Adipose tissue (tissue), 3 donors: ENCODE results near the gene IRF2BP2. TPM values are rescaled to one million over a fixed set of nuclear protein-coding genes. Genes with fewer than 3 reads are reported as not detected.

Experiments
- H3K27ac ChIP-seq: one replicate; pipeline ENCODE4 v1.5.1; 2013; ENCODE audit warnings: low read depth, low read length
- WGBS, 3 donors: extraction: QIAGEN DNeasy Blood & Tissue Kit; methylation state at CpG; one replicate each; pipeline ENCODE4 v1.1.7; 2013; 5-methylcytosine and 5-hydroxymethylcytosine counted together
- polyA plus RNA-seq, 3 donors: library from polyadenylated mRNA; stranded (reverse); fragments of 200-250 nt; gene quantifications; one replicate each; pipeline ENCODE4 v1.2.3, GENCODE V29; 2013
- donor health status: healthy with polysubstance abuse.
- donor health status: Bipolar disorder and iron deficiency.
- donor health status: healthy.

Gene IRF2BP2
- polyA plus RNA-seq, 3 donors = 51.2 to 135 (median 51.5) TPM

- H3K27ac ChIP-seq = no peak overlapping the region
- WGBS, 3 donors = 83 to 97% (median 93%) methylated on average over 5 of the region's 5 CpGs
Observed at GRCh38 chr1:234592240-234592639, 17.7 kb downstream of the IRF2BP2 start.

DNA sequence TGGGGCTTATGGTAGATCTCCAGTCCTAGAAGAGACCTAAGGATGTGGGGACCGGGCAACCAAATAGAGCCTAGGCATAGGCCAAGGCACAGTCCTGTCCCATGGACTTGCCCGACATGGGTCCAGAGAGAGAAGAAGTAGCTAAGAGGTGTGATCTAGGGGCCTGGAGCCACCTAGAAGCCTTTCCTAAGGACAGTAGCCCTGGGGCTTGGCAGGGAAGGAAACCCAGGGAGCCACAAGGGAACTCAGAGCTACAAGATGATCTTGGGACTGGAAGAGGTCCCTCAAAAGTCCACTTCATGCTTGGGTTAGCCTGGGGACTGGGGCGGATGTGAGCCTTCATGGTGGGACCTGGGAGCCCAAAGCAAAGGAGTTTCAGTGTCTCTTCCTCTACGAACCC, 18.8 kb downstream of the IRF2BP2 start:
- 89 to 99% (median 94%) methylated on average over 4 of the region's 4 CpGs for WGBS, 3 donors
- H3K27ac ChIP-seq = no peak overlapping the region

- no peak overlapping the region for H3K27ac ChIP-seq
- WGBS, 3 donors = 77 to 91% (median 91%) methylated on average over 7 of the region's 7 CpGs
Observed at GRCh38 chr1:234589854-234590620, 19.9 kb downstream of the IRF2BP2 start.

DNA sequence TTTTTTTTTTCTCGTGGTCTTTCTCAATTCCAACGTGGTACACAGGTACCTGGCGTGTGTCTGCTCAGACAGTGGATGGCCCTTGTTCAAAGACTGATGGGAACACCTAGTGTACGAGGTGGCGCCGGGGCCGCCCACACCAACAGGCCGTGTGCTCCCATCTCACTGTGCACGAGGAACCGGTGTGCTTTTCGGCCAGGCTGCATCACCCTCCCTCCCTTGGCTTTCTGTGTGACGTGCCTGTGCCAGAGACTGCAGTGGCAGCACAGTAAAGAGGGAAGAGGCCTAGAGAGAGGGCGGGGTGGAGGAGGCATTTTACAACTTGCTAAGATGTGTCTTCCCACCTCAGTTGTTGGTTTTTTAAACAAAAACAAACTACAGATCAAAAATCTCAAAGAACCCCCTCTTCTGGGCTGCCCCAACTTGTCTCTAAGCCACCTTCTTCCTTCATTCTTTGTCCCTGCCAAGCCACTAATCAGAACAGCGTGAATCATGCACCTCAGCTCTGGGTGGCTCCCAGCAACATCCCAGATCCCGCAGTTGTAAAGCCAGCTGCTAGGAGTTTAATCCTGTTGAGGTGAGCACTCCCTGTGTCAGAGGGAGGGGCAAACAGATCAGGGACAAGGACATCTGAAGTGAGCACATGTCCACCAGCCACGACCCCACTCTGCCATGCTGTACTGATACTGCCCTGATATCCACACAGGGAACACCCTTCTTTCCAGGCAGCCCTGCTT, 20.7 kb downstream of the IRF2BP2 start:
- 86 to 93% (median 92%) methylated on average over 16 of the region's 16 CpGs for WGBS, 3 donors
- H3K27ac ChIP-seq = no peak overlapping the region

DNA sequence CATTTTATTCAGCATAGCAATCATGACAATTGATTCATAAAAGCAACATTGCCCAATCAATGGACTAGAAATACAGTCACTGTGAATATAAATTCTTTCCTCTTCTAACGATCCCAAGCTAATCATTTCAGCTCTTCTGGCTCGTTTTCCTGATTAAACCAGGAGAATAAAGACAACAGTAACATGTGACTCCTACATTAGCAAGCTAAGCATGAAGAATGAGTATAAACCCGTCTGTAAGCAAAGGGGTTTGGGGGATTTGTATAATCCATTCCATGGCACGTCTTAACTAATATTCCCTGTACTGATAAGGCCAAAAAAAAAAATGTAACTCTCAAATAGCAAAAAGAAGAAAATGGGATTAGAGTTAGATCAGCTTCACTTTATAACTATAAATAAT, 21.6 kb downstream of the IRF2BP2 start:
- 71 to 85% (median 81%) methylated on average over 4 of the region's 4 CpGs for WGBS, 3 donors
- H3K27ac ChIP-seq = no peak overlapping the region

DNA sequence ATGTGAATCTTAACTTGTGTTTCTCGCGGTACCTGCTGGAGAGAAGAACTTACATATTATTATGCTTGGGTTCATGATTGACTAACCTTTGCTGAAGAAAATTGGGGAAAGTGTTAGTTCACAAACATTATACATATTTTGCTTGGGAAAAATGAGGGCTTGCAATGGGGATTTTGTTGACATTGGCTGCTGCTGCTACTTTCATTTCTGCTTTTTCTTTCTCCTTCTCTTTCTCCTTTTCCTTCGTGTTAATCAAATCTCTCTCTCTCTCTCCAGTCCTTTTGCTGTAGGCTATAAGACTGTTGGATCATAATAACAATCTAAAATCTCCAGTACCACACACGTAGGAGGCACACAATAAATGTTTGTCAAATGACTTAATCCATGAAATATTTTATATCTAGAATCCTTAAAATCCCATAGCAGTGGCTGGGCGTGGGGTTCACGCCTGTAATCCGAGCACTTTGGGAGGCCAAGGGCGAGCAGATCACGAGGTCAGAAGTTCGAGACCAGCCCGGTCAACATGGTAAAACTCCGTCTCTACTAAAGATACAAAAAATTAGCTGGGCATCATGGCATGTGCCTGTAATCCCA, 23.0 kb downstream of the IRF2BP2 start:
- no peak overlapping the region for H3K27ac ChIP-seq
- WGBS, 3 donors = 67 to 81% (median 76%) methylated on average over 12 of the region's 12 CpGs

DNA sequence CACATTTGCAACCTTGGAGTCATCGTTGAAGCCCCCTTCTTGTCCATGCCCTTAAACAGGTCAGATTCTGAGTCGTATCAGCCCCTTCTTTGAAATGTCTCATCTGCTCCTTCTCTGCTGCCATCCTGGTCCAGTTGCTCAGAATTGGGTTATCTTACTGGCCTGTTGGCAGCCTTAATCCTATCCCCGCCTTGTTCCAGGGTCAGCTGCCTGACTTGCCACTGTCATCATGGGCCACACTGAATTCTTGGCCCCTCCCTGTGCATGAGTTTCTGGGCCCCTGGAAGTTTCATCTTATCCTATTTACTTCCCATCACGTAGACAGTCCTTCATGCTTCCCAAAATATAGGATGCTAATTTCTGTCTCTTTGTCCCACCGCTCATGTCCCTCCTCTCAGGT, 23.7 kb downstream of the IRF2BP2 start:
- WGBS, 3 donors = 93 to 94% (median 93%) methylated on average over 5 of the region's 5 CpGs
- no peak overlapping the region for H3K27ac ChIP-seq

- H3K27ac ChIP-seq = no peak overlapping the region
- 70 to 84% (median 79%) methylated on average over 8 of the region's 8 CpGs for WGBS, 3 donors
Observed at GRCh38 chr1:234585330-234586055, 24.5 kb downstream of the IRF2BP2 start.

DNA sequence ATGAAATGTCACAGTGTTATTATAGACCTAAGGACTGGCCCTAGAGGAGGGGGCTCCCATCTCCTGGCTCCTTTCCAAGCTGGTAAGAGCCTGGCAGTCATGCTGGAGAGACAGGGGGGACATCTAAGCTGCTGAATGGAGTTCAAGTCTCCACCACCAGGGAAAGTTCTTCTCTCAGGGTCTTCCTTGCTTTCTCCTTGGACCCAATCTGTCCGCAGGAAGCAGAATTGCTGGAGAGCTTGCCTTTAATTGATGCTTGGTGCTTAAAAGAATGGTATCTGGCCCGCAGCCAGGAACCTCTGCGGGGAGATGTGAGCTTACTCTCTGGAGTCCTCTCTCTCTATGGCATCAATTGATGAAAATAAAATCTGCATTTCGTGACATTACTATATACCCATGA, 25.1 kb downstream of the IRF2BP2 start:
- H3K27ac ChIP-seq = peak overlapping the region; percentile 40

DNA sequence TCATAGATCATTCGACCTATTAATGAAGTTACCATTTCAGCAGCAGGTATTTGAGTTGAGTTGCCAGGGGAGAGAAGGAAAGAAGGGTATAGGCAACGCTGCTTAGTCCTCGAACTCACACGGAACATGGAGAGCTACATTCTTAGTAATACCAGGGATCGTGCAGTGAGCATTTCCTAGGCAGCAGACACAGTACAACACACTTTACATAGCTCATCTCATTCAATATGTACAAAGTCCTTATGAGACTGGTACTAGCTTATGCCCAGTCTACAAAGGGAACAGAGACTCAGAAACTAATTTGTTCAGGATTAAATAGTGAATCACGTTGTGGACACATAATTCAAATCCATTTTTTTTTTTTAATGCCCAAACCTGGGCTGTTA, 25.6 kb downstream of the IRF2BP2 start:
- no peak overlapping the region for H3K27ac ChIP-seq
- WGBS, 3 donors = 78 to 82% (median 82%) methylated on average over 6 of the region's 6 CpGs

More for the DNA sequence above, 25.1 kb downstream of the IRF2BP2 start:
- 58 to 74% (median 60%) methylated on average over 4 of the region's 4 CpGs for WGBS, 3 donors

GRCh38 chr1:234583755-234584419, 26.1 kb downstream of the IRF2BP2 start:
- WGBS, 3 donors = 58 to 73% (median 64%) methylated on average over 9 of the region's 9 CpGs
- H3K27ac ChIP-seq = no peak overlapping the region

- no peak overlapping the region for H3K27ac ChIP-seq
- WGBS, 3 donors = 71 to 85% (median 81%) methylated on average over 8 to 9 of the region's 9 CpGs
Observed at GRCh38 chr1:234582681-234583301, 27.2 kb downstream of the IRF2BP2 start.

GRCh38 chr1:234582186-234582585, 27.8 kb downstream of the IRF2BP2 start:
- WGBS, 3 donors = 67 to 79% (median 69%) methylated on average over 8 of the region's 8 CpGs
- H3K27ac ChIP-seq = no peak overlapping the region

DNA sequence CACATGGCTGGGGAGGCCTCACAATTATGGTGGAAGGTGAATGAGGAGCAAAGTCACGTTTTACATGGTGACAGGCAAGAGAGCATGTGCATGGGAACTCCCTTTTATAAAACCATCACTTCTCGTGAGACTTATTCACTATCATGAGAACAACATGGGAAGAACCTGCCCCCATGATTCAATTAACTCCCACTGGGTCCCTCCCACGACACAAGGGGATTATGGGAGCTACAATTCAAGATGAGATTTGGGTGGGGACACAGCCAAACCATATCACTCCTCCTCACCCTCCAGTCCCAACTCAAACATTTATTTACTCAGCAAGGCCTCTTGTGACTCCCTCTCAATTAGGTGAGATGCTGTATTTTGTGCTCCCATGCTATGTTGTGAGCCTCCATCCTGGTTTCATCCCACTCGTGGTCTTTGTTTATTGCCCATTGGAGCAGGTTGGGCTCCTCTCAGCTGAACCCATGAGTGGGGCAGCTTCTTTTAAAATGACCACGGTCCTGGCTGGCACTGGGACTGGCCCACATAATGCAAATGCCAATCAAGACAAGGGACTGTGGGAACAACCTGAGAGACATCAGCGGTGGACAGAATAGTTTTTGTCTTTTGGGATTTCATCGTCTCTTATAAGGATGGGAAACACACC, 28.8 kb downstream of the IRF2BP2 start:
- no peak overlapping the region for H3K27ac ChIP-seq
- WGBS, 3 donors = 79 to 89% (median 86%) methylated on average over 7 of the region's 7 CpGs

DNA sequence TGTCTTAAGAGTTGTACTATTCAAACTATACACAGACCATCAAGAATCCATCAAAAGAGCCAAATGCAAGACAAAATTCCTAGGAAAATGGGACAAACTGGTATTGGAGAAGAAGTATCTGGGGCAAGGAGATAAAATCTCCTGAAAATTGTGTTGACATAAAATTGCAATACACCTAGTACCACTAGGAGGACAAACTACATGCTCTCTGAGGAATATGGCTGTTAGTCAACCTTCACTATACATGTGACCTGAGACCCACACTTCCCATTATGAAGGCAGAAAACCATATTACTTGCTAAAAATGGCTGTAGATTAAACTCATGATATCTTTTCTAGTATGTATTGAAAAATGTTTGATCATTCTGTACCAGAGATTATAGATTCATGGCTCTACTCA, 30.0 kb downstream of the IRF2BP2 start:
- no peak overlapping the region for H3K27ac ChIP-seq

GRCh38 chr1:234578735-234579134, 31.2 kb downstream of the IRF2BP2 start:
- 87 to 93% (median 92%) methylated on average over 8 of the region's 8 CpGs for WGBS, 3 donors
- H3K27ac ChIP-seq = no peak overlapping the region

GRCh38 chr1:234578087-234578486, 31.9 kb downstream of the IRF2BP2 start:
- WGBS, 3 donors = 52 to 93% (median 54%) methylated on average over 2 of the region's 2 CpGs
- H3K27ac ChIP-seq = no peak overlapping the region
